SK-N-SH (cell line): Measurements from ENCODE around the gene TMEM150A. TPM values are rescaled to one million over a fixed set of nuclear protein-coding genes. Genes with fewer than 3 reads are reported as not detected.
"Not testable (repeated sequence)": the region's sequence is repeated elsewhere in the genome, so short reads cannot be mapped to it uniquely, and the experiment has no call there.

Source experiments
- CTCF ChIA-PET: fragments of 300-600, 350-600 bp; formaldehyde crosslinking; extraction: SDS; loops from one replicate; lab custom pipeline; 2021; lab: Yijun Ruan, JAX
- POLR2A ChIA-PET: fragments of 350-600 bp; sonication (Branson Sonifier 250); formaldehyde crosslinking; extraction: SDS; loops from one replicate; lab custom pipeline; 2020; ENCODE audit warnings: antibody characterized with exemption, inconsistent platforms; lab: Yijun Ruan, JAX
- DNase-seq: peaks from one replicate; pipeline ENCODE4 v3.0.0; 2012
- H2AFZ ChIP-seq: fragments of 200-600 bp; sonication (generic); 2 replicates; pipeline ENCODE4 v1.8.1; 2016; ENCODE audit warnings: antibody characterized with exemption, mild to moderate bottlenecking, low read depth
- H3F3A ChIP-seq: fragments of 200-600 bp; sonication (generic); replicated peaks from 2 replicates; pipeline ENCODE3; 2016; ENCODE audit warnings: antibody characterized with exemption, mild to moderate bottlenecking; ENCODE audit not compliant: insufficient read depth
- H3K27ac ChIP-seq, 2 experiments: fragments of 200-500 bp in 1 of 2; fragments of 200-600 bp in 1 of 2; sonication (Bioruptor generic) in 1 of 2; sonication (generic), shearing (Covaris generic) in 1 of 2; 2 replicates each; pipeline versions ENCODE4 v1.5.1 to v1.6.1; 2014 to 2016; ENCODE audit warnings: low read depth in 2 of 2, inconsistent platforms in 1 of 2, low read length in 1 of 2, mild to moderate bottlenecking in 1 of 2, mixed read lengths in 1 of 2
- H3K27me3 ChIP-seq: fragments of 200-600 bp; sonication (generic), shearing (Covaris generic); 2 replicates; pipeline ENCODE4 v1.6.1; 2016; ENCODE audit warnings: mixed run types; ENCODE audit not compliant: insufficient read depth
- H3K36me3 ChIP-seq, 2 experiments: fragments of 200-500 bp in 1 of 2; fragments of 200-600 bp in 1 of 2; sonication (Bioruptor generic) in 1 of 2; sonication (generic) in 1 of 2; replicated peaks in 1 of 2; 2 replicates each; pipeline versions ENCODE3 to v1.5.1; 2014 to 2016; ENCODE audit warnings: low read length in 1 of 2, mild to moderate bottlenecking in 1 of 2; ENCODE audit not compliant: insufficient read depth in 2 of 2, control insufficient read depth in 1 of 2
- H3K4me1 ChIP-seq, 2 experiments: fragments of 200-500 bp in 1 of 2; fragments of 200-600 bp in 1 of 2; sonication (Bioruptor generic) in 1 of 2; sonication (generic), shearing (Covaris generic) in 1 of 2; 2 replicates each; pipeline versions ENCODE4 v1.5.1 to v1.6.1; 2014 to 2016; ENCODE audit warnings: low read depth in 1 of 2, low read length in 1 of 2, mixed run types in 1 of 2; ENCODE audit not compliant: insufficient read depth in 2 of 2, control insufficient read depth in 1 of 2
- H3K4me2 ChIP-seq: fragments of 200-600 bp; sonication (generic), shearing (Covaris generic); 2 replicates; pipeline ENCODE4 v1.6.1; 2017; ENCODE audit warnings: mixed run types
- H3K4me3 ChIP-seq, 2 experiments: fragments of 200-500 bp in 1 of 2; fragments of 200-600 bp in 1 of 2; sonication (Bioruptor generic) in 1 of 2; sonication (generic), shearing (Covaris generic) in 1 of 2; 2 replicates each; pipeline versions ENCODE4 v1.5.1 to v1.8.1; 2014 to 2016; ENCODE audit warnings: low read depth in 2 of 2, inconsistent platforms in 1 of 2, low read length in 1 of 2, mild to moderate bottlenecking in 1 of 2, mixed read lengths in 1 of 2, moderate library complexity in 1 of 2
- H3K79me2 ChIP-seq: fragments of 200-600 bp; sonication (generic); 2 replicates; pipeline ENCODE4 v1.8.1; 2017; ENCODE audit warnings: mild to moderate bottlenecking; ENCODE audit not compliant: insufficient read depth
- H3K9ac ChIP-seq: fragments of 200-600 bp; sonication (generic); 2 replicates; pipeline ENCODE4 v1.6.1; 2017; ENCODE audit warnings: mixed run types
- H3K9me2 ChIP-seq: fragments of 200-600 bp; sonication (generic); 2 replicates; pipeline ENCODE4 v1.6.1; 2017; ENCODE audit warnings: mixed run types
- H3K9me3 ChIP-seq: fragments of 200-600 bp; sonication (generic); 2 replicates; pipeline ENCODE4 v1.6.1; 2017; ENCODE audit warnings: mixed run types, mild to moderate bottlenecking, moderate library complexity
- H4K20me1 ChIP-seq: fragments of 200-600 bp; sonication (generic); 2 replicates; pipeline ENCODE4 v1.6.1; 2017; ENCODE audit warnings: mild to moderate bottlenecking, mixed run types; ENCODE audit not compliant: insufficient read depth
- CHD2 ChIP-seq: fragments of 150-350 bp; IDR thresholded peaks from 2 replicates; pipeline ENCODE4 v1.6.1; 2018; ENCODE audit warnings: low read length; ENCODE audit not compliant: partially characterized antibody
- ELF1 ChIP-seq: IDR thresholded peaks from 2 replicates; pipeline ENCODE4 v1.4.0; 2012
- EP300 ChIP-seq, 2 experiments: IDR thresholded peaks; 2 replicates each; pipeline versions ENCODE4 v1.4.0 to v1.6.1; 2012; ENCODE audit warnings: borderline replicate concordance in 1 of 2, low read depth in 1 of 2, low read length in 1 of 2
- EZH2phosphoT487 ChIP-seq: fragments of 200-600 bp; sonication (generic); IDR thresholded peaks from 2 replicates; pipeline ENCODE4 v1.6.1; 2017; ENCODE audit warnings: low read depth, mixed run types, mild to moderate bottlenecking, antibody characterized with exemption, moderate library complexity, borderline replicate concordance
- FOXJ3 ChIP-seq: sonication (generic); formaldehyde crosslinking; IDR thresholded peaks from 2 replicates; pipeline ENCODE4 v1.5.1; 2020; ENCODE audit warnings: mild to moderate bottlenecking, missing genetic modification reagents
- FOXM1 ChIP-seq: IDR thresholded peaks from 2 replicates; pipeline ENCODE4 v1.4.0; 2012; ENCODE audit warnings: low read depth, mild to moderate bottlenecking
- GABPA ChIP-seq: IDR thresholded peaks from 2 replicates; pipeline ENCODE4 v1.4.0; 2012; ENCODE audit warnings: low read depth, mild to moderate bottlenecking
- GATA2 ChIP-seq: sonication (generic); formaldehyde crosslinking; IDR thresholded peaks from 2 replicates; pipeline ENCODE4 v1.5.0; 2020; ENCODE audit warnings: mild to moderate bottlenecking, missing genetic modification reagents
- JUND ChIP-seq: IDR thresholded peaks from 2 replicates; pipeline ENCODE4 v1.4.0; 2012
- MEF2A ChIP-seq: IDR thresholded peaks from 2 replicates; pipeline ENCODE4 v1.4.0; 2012; ENCODE audit warnings: low read depth, borderline replicate concordance
- RAD21 ChIP-seq: IDR thresholded peaks from 2 replicates; pipeline ENCODE4 v1.6.1; 2012; ENCODE audit warnings: mild to moderate bottlenecking, low read length
- REST ChIP-seq: IDR thresholded peaks from 2 replicates; pipeline ENCODE4 v1.6.1; 2012; ENCODE audit warnings: mild to moderate bottlenecking, low read depth, low read length, moderate library complexity
- SMC3 ChIP-seq: IDR thresholded peaks from 2 replicates; pipeline ENCODE4 v1.6.1; 2012; ENCODE audit warnings: low read depth, low read length, improper control_type of control experiment
- TEAD4 ChIP-seq: IDR thresholded peaks from 2 replicates; pipeline ENCODE4 v1.4.0; 2012; ENCODE audit warnings: mild to moderate bottlenecking, borderline replicate concordance; ENCODE audit not compliant: insufficient read depth
- ZBTB33 ChIP-seq: IDR thresholded peaks from 2 replicates; pipeline ENCODE4 v1.4.0; 2012; ENCODE audit warnings: low read depth, borderline replicate concordance
- WGBS: methylation state at CpG from one replicate; pipeline ENCODE4 v1.1.6; 2017; ENCODE audit warnings: low lambda C conversion rate; 5-methylcytosine and 5-hydroxymethylcytosine counted together
- polyA plus RNA-seq, 3 experiments: library from polyadenylated mRNA; depleted of rRNA; stranded (reverse); fragments of >200 nt; gene quantifications; 2 replicates each; pipeline ENCODE4 v1.2.3, GENCODE V29; 2012
- TF ChIP-seq, protein P1 (sequence below): IDR thresholded peaks from 2 replicates; pipeline ENCODE4 v1.4.0; 2012; ENCODE audit warnings: low read depth
- TF ChIP-seq, protein P2 (sequence below): fragments of 150-350 bp; IDR thresholded peaks from 2 replicates; pipeline ENCODE4 v1.6.1; 2017; ENCODE audit warnings: antibody characterized with exemption, low read length, low read depth, borderline replicate concordance
- TF ChIP-seq, protein P3 (sequence below): IDR thresholded peaks from 2 replicates; pipeline ENCODE4; 2012
- TF ChIP-seq, protein P4 (sequence below): IDR thresholded peaks from 2 replicates; pipeline ENCODE4 v1.4.0; 2012; ENCODE audit warnings: low read depth, borderline replicate concordance

Gene TMEM150A
- polyA plus RNA-seq, 1 of the 3 experiments (the other 2 are of a cell fraction): 20.2 TPM

- Histone ChIP-seq H3F3A (no peaks in the 10 kb centered on the region), H3K79me2 (peaks cover 22% of the 10 kb centered on the region), H3K9me2 (no peaks in the 10 kb centered on the region), H3K27me3 (no peaks in the 10 kb centered on the region), H4K20me1 (no peaks in the 10 kb centered on the region), H3K36me3 (peaks cover 0 to 9% of the 10 kb centered on the region in 2 experiments), H3K4me2 (no peak overlapping the region), H3K9me3 (no peaks in the 10 kb centered on the region), H3K9ac (no peak overlapping the region), H3K4me1 (peaks cover 0 to 17% of the 10 kb centered on the region in 2 experiments; a peak in 3 of 4 replicates), H2AFZ (no peak overlapping the region), H3K4me3 (no peak overlapping the region), H3K27ac (no peak overlapping the region)
- 30% methylated on average over 3 of the region's 3 CpGs for WGBS
- CTCF ChIA-PET: no interaction called here
- DNase-seq: no peak
- POLR2A ChIA-PET: no interaction called here
- TF ChIP-seq, protein P1, sequence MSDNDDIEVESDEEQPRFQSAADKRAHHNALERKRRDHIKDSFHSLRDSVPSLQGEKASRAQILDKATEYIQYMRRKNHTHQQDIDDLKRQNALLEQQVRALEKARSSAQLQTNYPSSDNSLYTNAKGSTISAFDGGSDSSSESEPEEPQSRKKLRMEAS: no peak
- TF ChIP-seq, protein P2, sequence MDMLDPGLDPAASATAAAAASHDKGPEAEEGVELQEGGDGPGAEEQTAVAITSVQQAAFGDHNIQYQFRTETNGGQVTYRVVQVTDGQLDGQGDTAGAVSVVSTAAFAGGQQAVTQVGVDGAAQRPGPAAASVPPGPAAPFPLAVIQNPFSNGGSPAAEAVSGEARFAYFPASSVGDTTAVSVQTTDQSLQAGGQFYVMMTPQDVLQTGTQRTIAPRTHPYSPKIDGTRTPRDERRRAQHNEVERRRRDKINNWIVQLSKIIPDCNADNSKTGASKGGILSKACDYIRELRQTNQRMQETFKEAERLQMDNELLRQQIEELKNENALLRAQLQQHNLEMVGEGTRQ: no peak
- TF ChIP-seq REST: no peak
- TF ChIP-seq FOXJ3: no peak
- TF ChIP-seq EP300 (IDR thresholded peaks at IDR 0.05; ENCODE audit: borderline replicate concordance in 1 of 2, low read depth in 1 of 2, low read length in 1 of 2): no peak
- TF ChIP-seq GABPA: no peak
- no peak for TF ChIP-seq JUND
- TF ChIP-seq, protein P3, sequence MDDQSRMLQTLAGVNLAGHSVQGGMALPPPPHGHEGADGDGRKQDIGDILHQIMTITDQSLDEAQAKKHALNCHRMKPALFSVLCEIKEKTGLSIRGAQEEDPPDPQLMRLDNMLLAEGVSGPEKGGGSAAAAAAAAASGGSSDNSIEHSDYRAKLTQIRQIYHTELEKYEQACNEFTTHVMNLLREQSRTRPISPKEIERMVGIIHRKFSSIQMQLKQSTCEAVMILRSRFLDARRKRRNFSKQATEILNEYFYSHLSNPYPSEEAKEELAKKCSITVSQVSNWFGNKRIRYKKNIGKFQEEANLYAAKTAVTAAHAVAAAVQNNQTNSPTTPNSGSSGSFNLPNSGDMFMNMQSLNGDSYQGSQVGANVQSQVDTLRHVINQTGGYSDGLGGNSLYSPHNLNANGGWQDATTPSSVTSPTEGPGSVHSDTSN: no peak
- TF ChIP-seq RAD21: no peak
- no peak for TF ChIP-seq ZBTB33
- TF ChIP-seq GATA2: no peak
- TF ChIP-seq CHD2: no peak
- TF ChIP-seq FOXM1: no peak
- TF ChIP-seq EZH2phosphoT487: no peak
- TF ChIP-seq SMC3: no peak
- no peak for TF ChIP-seq MEF2A
- TF ChIP-seq ELF1: no peak
- no peak for TF ChIP-seq TEAD4
- TF ChIP-seq, protein P4, sequence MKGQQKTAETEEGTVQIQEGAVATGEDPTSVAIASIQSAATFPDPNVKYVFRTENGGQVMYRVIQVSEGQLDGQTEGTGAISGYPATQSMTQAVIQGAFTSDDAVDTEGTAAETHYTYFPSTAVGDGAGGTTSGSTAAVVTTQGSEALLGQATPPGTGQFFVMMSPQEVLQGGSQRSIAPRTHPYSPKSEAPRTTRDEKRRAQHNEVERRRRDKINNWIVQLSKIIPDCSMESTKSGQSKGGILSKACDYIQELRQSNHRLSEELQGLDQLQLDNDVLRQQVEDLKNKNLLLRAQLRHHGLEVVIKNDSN: no peak
Observed at GRCh38 chr2:85593023-85593422, 9.5 kb downstream of the TMEM150A start.

DNA sequence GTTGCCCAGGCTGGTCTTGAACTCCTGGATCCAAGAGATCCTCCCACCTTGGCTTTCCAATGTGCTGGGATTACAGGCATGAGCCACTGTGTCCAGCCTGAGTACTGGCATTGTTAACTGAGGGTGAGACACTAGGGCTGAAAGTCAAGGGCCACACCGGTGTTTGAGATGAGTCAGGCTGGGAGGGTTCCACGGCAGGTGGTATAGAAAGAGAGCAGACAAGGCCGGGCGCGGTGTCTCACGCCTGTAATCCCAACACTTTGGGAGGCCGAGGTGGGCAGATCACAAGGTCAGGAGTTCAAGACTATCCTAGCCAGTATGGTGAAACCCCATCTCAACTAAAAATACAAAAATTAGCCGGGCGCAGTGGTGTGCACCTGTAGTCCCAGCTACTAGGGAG, 10.2 kb downstream of the TMEM150A start:
- H3K27ac ChIP-seq, DNase-seq, H3K9me2 ChIP-seq, POLR2A ChIA-PET, H3K9me3 ChIP-seq, CTCF ChIA-PET, H3K27me3 ChIP-seq, H4K20me1 ChIP-seq, H2AFZ ChIP-seq, H3F3A ChIP-seq, H3K9ac ChIP-seq, H3K4me2 ChIP-seq, H3K4me3 ChIP-seq, H3K36me3 ChIP-seq: not testable (repeated sequence)
- Histone ChIP-seq H3K4me1 (peaks cover 0 to 17% of the 10 kb centered on the region in 2 experiments; a peak in 3 of 4 replicates), H3K79me2 (peaks cover 17% of the 10 kb centered on the region)
- 78% methylated on average over 9 of the region's 9 CpGs for WGBS
